HuH-7 (cell line): ENCODE results near the gene BOLA3.
A peak's percentile ranks its signal among the peaks of the same experiment; 100 is the strongest.
"Not testable (repeated sequence)": the region's sequence is repeated elsewhere in the genome, so short reads cannot be mapped to it uniquely, and the experiment has no call there.

Source experiments
- DNase-seq: peaks from one replicate; pipeline ENCODE4 v3.0.0; 2011; ENCODE audit warnings: low spot score

BOLA3 gene

DNA sequence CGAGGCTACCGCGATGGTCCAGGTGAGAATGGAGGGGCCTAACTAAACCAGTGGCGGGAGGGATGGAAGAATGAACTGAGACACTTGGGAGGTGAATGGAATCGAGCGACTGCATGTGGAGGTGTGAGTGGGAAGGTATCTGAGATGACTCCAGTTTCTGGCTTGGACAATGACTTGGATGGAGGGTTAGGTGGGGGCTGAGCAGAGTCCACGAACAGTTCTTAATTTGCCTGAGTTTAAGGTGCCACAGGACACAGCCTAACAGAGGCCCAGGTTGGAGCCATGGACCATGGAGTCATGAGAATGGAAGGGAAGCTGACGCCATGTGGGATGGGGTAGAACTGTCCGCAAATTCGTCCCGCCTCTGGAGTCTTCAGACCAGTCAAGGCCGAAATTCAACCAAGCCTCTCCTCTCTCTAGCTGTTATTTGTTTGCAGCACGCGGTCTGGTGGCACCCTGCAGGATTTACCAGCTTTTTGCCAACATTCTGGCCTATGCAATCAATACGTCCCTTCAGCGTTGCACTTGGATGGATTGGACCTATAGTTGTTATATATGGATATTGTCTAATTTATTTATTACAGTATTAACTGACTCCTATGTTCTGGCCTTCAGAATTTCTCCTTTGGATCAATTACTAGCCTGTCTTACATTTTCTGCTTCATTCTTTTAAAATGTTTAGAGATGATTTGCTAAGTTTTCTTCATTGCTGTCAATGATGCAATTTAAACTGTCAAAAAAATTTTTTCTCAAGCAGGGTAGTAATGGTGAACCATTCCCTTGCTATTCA, 940 bp upstream of the BOLA3 start:
- no peak for DNase-seq

GRCh38 chr2:74146929-74147726, 584 bp downstream of the BOLA3 start:
- DNase-seq, result no peak

- DNase-seq, result no peak
These were observed 5.4 kb downstream of the BOLA3 start for GRCh38 chr2:74142340-74142739.

GRCh38 chr2:74138600-74139323, 8.9 kb downstream of the BOLA3 start:
- peak; percentile 64 for DNase-seq

DNA sequence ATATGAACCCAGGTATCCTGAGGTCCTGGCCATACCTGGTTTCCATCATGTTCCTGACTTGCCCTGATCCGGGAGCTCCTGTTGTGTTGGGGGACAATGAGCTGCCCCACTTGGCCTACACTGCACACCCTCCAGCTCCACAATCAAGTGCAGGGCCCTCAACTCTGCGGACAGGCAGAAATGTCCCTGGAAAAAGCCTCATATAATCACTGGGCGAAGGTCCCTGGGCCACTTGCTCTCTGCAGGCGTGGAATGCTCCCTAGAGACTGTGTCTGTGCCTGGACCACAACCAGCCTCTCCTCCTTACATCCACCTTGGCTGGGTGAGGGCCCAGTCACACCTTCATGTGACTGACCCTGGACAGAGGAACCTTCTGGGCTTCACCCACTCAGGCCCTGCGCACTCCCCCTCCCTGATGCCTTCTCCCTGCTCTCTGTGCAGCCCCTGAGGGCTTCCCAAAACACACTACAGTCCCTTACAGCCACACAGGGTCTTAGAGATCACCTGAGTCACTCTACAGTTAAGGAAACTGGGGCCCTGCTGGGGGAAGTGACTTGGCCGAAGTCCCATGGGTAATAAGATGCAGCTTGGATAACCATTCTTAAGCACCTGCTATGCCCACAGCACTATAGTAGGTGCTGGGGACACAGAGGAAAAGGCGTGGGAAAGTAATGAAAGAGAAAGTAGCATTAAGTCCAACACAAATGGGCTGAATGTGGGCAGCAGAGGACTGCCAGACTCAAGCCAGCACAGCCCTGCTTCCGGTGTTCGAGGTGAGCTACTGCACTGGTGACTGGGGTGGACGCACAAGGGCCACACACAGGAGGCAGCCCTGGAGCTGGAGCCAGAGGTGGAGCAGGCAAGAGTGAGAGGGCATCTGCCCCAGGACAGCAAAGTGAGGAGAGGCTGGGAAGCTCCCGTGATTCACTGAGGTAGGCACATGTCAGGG, 9.8 kb downstream of the BOLA3 start:
- DNase-seq, result no peak

- DNase-seq, result no peak
These were observed 15.8 kb downstream of the BOLA3 start for GRCh38 chr2:74131901-74132300.

- DNase-seq, result no peak
These were observed 17.3 kb downstream of the BOLA3 start for GRCh38 chr2:74130211-74130995.

- DNase-seq, result no peak
These were observed 19.5 kb downstream of the BOLA3 start for GRCh38 chr2:74128206-74128605.

- not testable (repeated sequence) for DNase-seq
These were observed 23.8 kb downstream of the BOLA3 start for GRCh38 chr2:74123955-74124354.

- DNase-seq, result not testable (repeated sequence)
These were observed 25.9 kb downstream of the BOLA3 start for GRCh38 chr2:74121846-74122245.

DNA sequence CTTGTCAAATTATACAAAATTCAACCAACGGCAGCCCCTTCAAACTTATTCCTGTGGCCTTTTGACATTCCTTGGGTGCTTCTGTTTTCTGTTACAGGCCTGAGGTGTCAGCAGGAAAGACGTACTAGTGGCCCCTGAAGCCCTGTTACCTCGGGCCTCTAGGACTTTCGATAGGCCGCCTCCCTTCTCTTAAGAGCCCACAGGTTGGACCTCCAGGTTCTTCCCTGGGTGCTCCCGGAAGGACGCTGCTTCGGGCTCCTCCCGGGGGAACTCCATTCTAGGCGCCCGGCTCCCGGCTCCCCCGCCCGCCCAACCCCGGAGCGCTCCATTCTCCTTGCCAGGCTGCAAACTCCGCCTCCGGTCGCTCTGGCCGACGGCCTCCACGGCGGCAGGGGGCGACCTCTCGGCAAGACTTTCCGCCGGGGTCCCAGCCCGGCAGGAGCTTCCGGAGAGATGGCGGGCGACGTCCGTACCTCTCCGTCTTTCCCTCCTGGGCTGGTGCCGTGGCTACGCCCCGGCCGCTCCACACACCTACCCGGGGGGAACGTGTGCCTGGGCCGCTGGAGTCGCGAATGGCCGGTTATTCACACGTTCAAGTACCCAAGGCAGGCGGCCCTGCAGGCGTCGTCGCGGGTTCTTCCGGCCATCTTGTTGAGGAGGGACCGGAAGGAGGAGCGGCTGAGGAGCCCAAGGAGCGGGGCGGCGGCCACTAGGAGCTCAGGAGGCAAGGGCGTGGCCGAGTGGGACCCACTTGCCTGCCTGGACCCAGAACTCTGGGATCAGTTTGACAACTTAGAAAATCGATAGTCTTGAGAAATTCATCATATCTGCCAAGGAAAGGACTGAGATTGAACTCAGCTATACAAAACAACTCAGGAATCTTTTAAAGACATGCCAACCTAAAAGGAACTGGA, 27.5 kb downstream of the BOLA3 start:
- peak; percentile 99 for DNase-seq

DNA sequence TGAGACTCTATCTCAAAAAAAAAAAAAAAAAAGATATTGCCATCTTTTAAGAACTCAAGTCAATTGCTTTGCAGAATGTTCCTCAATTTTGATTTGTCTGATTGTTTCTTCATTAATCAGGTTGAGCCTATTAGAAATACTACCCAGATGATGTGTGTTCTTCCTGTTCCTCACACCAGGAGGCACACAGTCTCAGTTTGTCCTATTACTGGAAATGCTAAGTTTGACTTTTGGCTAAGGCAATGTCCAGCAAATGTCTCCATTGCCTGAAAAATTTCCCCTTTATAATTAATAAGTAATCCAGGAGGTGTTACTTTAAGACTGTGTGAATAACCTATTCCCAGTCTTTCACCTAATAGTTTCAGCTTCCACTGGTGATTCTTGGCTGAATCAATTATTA, 28.4 kb downstream of the BOLA3 start:
- peak; percentile 52 for DNase-seq

DNA sequence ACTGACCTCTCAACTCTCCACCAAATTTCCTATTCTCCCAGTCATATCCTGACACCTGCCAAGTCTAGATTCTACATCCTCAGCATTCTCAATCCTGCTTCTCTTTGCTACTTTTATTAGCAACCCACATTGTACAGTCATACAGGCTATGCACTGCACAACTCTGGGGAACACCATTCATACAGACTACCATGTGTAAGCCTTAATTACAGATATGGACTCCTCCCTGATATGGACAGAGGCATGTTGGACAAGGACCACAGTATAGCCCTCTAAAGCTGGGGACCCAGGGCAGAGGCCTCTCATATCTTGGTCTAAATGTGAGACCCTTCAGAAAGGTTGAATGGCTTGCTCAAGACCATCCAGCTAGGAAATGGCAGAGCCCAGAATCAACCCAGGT, 36.3 kb downstream of the BOLA3 start:
- no peak for DNase-seq

- no peak for DNase-seq
These were observed 37.2 kb downstream of the BOLA3 start for GRCh38 chr2:74110537-74110936.

DNA sequence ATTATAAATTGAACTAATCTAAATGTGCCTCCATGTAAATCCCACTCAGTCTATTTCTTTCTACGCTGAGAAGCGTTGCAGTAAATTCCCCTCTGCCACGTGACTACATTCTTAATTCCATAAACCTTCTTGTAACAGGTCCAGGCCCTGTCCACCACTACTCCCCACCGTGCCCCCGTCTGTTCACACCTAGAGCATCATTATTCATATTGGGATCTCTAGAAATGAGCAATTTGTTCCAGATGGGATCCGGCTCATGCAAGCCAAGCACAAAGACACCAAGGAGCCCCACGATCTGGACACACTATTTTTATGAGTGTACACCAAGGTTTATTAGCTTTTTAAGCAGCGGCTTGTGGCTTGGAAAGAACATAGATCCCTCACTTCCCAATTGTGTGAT, 38.2 kb downstream of the BOLA3 start:
- no peak for DNase-seq

GRCh38 chr2:74107071-74107470, 40.6 kb downstream of the BOLA3 start:
- no peak for DNase-seq

DNA sequence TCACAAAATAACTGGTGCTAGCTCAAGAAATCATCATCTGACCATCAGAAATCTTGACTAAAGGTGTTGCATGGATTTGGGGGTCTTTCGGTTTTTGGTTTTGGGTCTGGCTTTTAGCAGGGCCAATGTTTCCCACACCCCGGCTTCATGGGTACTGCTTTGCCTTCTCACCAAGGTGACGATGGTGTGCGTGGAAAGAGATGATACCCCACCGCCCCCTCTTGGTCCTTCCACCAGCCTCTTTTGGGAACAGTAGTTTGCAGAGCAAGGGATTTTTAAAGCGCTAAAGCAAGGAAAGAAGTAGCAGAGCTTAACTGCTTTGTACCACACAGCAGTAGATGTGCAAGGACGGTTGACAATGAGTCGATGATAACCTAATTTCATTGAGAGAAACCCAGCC, 42.3 kb downstream of the BOLA3 start:
- DNase-seq, result no peak

DNA sequence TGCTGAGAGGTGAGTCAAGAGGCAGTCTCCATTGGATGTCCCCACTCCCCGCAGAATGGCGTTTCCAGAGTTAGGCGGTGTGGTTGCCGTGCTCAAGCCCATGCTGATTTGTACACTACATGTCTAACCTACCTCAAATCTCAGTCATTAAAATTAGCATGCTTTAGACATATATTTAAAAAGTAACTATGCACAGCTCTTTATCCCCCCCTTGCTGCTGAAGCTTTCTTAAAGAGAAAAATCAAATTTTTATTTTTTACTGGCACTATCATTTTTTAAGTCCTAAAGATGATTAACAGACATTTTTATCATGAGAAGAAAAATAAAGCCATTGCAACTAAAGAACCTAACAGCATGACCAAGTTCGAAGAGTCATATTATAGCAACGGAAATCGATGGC, 42.9 kb downstream of the BOLA3 start:
- DNase-seq, result no peak

- DNase-seq, result no peak
These were observed 43.9 kb downstream of the BOLA3 start for GRCh38 chr2:74103763-74104162.

GRCh38 chr2:74102516-74102915, 45.2 kb downstream of the BOLA3 start:
- no peak for DNase-seq
